NCI-H1694 treated with DMSO at 0.1 percent for 48 hours (cell line): ENCODE results near the gene CDC37.
"Not testable (repeated sequence)": the region's sequence is repeated elsewhere in the genome, so short reads cannot be mapped to it uniquely, and the experiment has no call there.

ENCODE experiments used
- DNase-seq: peaks from one replicate; lab custom pipeline; 2025; lab: John Stamatoyannopoulos, UW

CDC37 gene

DNA sequence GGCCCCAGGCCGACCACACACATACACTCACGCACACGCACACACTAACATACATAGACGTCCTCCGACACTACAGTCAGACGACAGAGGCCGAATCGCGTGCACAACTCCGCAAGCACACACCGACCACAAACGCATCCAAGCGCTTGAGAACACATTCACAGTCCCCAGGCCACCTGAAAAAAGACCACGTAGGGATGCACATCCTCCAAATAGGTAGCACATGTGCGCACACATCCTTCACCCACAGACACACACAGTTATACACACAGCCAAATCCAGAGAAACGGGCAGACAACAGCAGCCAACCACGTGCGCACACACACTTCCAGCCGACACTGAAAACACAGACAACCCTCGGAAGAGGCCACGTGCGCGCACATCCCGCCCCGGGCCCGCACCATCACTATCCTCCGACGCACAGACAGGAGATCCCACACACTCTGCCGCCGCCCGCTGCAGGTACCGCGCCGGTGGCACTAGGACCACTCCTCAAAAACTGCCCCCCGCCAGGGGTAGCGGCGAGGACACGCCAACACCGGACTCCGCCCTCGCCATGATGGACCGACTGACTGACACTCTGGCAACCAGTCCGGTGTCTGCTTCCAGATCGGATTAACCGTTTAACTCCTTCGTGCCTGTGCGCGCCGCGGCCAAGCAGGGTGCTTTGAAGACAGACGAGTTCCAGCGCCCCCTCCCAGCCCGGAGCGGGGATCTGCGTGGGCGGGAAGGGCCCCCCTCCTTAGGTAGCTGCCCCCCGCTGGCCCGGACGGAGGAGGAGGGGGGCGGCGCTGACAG is 16.5 kb upstream of the CDC37 start:
- DNase-seq: peak; percentile 61

DNA sequence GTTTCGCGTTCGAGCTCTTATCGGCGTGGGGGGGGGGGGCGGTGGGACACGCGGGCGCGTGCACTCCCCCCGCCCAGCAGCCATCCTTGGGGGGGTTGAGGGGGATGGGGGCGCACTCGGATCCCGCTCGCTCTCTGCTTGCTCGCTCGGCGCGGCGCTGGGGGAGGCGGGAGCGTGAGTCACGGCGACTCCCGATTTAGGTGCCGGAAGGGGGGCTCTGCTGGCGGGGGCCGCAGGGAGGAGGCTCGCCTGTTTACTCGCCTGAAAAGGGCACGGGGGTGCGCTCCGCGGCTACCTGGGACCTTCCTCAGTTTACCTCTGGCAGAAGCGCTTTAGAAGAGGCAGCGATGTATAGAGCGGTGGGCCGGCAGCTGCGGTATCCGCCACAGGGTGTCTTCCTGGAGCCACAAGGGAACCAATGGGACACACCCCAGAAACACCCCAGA is 15.9 kb upstream of the CDC37 start:
- no peak for DNase-seq

DNA sequence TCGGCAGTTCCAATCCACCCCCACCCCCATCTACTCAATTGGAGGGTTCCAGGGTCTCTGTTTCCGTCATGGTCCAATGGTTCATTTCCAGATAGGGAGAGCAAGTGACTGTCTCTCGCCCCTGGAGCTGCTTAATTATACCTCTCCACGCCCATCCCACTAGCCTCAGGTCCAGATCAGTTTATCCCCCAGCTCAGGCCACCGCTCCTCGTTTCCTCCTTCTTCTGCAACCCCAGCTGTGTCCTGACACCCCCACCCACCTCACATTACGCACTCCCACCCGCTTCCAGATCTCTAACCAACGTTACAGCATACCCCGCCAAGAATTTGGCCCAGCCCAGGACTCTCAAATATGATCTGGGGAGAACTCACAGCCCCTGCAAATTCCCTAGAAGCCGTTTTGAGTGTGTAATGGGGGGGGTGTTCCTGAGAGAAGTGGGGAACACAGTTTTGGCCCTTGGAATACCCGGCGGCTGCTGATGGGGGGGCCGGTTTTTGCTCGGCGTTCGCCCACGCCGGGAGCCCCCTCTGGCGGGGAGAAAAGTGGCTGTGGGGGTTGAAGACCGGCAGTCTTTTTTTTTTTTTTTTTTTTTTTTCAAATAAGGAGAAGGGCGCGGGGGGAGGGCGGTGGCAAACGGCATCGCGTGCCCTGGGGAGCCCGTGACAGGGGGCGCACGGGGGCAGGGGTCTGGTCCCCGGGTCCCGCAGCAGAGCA is 15.3 kb upstream of the CDC37 start:
- DNase-seq: no peak

DNA sequence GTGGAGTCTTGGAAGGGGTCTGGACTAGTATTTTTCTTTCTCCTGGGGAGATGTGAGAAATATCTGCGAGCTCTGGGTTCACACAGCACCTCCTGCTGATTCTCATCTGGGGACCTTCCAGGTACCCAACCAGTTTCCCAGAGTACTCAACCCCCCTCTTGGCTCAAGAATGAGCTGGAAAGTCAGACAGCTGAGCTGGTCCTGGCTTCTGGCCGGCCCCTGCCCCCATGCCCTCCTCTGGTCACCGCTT is 14.8 kb upstream of the CDC37 start:
- DNase-seq: no peak

DNA sequence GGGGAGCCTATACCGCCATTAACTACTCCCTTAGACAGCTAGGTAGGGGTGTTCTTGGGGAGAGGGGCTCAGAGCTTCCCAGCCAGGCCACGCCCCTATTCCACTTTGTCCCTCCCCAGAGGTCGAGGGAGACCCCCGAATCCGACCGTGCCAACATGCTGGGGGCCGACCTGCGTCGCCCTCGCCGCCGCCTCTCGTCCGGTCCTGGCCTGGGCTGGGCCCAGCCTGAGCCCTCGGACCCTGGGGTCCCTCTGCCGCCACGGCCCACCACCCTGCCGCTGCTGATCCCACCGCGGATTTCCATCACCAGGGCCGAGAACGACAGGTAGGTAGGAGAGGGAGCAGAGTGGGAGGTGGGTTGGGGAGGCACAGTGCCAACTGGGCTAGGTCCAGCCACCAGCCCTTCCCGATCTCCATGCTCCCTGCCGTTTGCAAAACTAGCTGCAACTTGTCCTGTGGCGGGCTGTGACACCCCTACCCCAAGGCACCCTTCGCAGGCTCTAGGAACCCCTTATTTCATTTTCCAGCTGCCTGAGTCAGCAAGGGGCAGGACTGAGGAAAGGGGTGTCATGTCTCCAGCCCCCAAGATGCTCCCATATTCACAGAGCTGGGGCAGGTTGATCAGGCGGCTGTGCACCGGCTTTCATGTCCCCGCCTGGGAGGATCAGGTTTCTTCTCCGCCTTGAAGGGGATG is 14.3 kb upstream of the CDC37 start:
- no peak for DNase-seq

DNA sequence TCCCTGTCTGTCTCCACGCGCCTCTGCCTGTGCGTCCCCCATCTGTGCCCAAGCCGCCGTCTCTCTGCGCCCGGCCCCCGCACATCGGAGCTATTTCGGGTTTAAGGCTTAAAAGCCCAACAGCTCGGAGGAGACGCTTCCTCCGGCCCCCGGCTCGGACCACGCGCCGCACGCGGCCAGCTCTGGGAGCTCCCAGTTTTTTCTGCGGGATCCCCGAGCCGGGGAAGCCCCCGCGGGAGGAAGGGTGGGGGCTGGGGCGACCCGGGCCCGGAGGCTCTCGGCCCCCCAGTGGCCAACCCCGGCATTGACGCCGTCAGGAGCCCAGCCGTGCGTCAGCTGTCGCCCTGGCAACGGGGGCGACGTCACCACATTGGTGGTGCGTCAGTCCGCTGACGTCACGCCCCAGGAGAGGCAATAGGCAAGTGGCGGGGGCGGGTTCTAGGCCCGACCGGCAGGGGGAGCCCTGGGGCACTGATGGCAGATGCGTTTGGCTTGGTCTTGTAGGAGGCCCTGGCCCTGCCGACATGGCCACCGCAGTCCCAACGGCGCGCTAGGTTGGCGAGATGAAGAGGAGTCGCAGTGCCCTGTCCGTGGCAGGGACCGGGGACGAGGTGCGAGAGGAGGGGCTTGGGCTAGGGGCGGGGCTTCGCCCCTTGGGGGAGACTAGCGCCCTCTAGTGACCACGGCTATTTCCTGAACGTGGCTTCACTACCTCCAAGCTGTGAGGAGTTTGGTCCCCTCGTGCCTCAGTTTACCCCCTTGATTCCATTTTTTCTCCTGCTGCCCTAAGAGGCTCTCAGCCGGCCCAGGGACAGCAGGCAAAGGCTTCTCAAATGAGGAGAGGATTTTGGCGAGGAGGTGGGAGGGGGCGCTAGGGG is 13.3 kb upstream of the CDC37 start:
- peak; percentile 88 for DNase-seq

DNA sequence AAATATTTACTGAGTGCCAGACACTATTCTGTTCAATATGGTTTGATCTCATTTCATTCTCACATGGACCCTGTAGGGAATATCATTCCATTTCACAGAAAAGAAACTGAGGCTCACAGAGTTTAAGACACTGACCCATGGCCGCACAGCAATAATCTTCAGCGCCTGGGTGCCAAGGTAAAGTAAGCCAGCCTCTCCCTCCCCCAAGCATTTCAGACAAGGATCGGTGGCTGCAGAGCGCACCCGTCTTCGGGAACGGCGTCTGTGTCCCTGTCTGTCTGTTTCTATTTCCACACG is 12.7 kb upstream of the CDC37 start:
- no peak for DNase-seq

DNA sequence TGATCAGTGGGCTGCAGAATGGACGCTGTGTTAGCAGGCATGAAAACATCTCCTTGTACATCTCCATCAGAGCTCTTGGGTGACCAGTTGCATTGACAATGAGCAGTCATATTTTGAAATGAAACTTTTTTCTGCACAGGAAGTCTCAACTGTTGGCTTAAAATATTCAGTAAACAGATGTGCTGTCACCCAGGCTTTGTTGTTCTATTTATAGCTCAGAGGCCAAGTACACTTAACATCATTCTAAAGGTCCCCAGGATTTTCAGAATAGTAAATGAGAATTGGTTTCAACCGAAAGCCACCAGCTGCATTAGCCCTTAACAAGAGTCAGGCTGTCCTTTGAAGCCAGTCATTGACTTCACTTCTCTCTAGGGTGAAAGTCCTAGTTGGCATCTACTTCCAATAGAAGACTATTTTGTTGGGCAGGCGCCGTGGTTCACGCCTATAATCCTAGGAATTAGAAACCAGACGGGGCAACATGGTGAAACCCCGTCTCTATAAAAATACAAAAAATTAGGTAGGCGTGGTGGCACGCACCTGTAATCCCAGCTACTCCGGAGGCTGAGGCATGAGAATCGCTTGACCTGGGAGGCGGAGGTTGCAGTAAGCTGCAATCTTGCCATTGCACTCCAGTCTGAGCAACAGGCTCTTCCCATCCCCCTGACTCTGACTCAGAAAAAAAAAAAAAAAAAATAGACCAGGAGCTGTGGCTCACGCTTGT is 9.1 kb upstream of the CDC37 start:
- no peak for DNase-seq

DNA sequence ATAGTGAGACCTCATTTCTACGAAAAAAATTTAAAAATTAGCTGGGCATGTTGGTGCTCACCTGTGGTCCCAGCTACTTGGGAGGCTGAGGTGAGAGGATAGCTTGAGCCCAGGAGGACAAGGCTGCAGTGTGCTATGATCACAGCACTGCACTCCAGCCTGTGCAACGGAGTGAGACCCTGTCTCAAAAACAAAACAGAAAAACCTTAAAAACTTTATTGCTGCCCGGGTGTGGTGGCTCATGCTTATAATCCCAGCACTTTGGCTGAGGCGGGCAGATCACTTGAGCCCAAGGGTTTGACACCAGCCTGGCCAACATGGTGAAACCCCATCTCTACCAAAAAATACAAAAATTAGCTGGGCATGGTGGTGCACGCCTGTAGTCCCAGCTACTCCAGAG is 7.9 kb upstream of the CDC37 start:
- not testable (repeated sequence) for DNase-seq

DNA sequence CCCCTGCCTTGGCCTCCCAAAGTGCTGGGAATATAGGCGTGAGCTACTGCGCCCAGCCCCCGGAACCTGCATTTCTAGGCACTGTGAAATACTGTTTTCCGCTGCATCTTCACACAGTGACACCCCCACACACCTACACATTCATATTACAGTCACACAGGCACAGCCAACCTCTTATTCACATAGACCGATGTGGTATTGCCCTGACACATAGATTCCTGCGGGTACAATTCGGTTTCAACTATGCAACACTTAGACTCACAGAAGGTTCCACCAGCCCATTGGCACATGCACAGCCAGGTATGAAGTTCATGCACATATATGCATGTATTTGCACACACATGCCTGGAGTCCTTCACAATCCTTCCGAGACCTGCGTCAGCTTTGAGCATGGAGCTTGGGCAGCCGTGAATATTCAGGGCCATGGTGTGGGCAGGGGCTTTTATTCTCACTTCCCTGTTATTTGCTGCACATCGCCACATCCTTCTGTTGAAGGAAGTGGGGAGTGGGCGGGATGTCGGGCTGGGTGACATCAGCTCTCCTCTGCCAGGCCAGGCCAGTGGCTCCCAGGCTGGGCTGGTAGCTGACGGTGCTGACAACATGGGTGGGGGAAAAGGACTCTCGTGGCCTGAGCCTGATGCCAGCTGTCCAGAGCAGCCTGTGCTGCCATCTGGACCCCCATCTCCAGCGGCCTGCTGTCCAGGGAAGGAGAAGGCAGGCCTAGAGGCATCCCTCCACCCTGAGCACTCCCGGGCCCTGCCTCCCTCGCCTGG is 5.4 kb upstream of the CDC37 start:
- no peak for DNase-seq

DNA sequence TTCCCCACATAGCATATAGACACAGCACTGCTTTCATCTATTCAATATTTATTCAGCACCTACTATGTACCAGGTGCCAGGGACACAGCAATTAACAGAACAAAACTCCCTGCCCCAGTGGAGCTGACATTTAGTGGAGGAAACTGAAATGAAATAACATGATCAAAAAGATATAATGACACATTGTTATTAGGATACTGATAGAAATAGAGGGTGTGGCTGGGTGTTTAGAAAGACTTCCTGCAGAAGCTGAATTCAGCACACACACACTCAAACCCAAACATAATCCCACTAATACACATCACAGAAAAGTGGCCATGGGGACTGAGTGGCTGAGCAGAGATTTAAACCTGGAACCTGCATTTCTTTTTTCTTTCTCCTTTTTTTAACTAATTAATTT is 3.8 kb upstream of the CDC37 start:
- DNase-seq: no peak

DNA sequence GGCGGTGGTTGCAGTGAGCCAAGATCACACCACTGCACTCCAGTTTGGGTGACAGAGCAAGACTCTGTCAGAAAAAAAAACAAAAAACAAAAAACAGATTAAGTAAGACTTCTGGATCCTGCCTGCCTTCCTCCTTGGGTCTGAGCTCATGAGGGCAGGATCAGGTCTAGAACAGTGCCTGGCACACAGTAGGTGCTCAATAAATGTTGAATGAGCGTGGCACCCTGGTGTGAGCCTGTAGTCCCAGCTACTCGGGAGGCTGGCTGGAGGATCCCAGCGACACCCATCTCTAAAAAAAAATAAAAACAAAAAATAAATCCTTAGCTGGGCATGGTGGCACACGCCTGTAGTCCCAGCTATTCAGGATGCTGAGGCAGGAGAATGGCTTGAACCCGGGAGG is 2.8 kb upstream of the CDC37 start:
- DNase-seq: no peak

DNA sequence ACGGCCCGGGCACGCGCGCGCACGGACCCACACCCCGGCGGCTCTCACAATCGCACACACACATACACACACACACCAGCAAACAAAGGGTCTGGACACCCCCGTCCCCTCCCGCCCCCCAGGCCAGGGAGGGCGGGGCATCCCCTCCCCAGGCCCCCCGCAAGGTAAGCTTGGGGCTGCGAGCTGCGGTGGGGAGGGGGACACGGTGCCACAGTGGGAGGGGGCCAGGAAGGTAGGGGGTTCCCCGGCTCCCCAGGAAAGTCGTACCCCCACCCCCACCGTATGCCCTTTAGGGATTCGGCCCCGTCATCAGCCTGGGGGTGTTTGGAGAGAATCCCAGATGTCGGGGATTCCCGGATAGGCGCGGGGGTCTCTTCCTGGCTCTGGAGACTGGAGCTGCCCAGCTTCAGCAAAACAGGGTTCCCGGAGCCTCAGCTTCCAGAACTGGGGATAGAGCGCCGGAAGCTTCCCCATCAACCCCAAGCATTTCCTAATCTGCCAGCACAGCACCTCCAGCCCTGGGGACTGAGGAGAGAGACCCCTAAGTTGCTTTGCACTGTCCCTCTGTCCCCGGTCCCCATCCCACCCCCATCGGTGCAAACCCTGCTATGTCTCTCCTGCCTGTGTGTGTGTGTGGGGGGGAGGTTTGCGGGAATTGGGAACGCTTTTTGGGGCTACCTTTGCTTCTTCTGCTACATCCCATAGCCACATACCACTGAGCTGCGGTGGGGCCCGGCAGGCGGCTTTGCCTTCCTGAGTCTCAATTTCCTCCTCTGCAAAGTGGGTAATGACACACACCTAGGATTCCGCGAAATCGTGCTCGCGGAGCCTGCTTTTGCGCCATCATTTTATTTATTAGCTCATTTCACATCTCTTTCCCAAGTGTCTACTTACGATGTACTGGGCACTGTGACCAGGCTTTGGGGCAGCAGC is 1.8 kb upstream of the CDC37 start:
- no peak for DNase-seq

DNA sequence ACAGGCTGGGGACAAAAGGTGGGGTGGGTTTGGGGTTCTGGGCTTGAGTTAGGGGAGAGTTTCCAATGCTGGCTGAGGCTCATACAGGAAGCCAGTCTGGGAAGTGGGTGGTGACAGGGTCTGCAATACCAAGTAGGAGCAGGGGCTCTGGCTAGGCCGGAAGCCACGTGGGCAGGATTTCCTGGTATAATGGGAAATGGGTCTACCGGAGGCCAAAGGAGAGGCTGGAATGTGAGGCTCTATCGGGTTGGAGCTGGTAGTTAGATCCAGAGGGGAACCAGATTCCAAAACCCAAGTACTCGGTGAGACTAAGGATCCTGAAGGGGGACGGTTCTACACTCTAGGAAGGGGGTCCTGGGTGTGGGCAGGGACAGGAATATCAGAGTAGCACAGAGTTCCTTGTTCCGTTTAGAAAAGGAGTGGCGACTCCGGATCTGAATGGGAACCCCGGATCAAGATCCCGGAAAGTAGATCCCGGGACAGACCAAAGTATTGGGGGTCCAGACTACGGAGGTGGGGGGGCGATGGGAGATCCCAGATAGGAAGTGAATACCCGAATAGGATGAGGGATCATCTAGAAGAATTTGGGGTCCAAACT is 802 bp downstream of the CDC37 start:
- no peak for DNase-seq

DNA sequence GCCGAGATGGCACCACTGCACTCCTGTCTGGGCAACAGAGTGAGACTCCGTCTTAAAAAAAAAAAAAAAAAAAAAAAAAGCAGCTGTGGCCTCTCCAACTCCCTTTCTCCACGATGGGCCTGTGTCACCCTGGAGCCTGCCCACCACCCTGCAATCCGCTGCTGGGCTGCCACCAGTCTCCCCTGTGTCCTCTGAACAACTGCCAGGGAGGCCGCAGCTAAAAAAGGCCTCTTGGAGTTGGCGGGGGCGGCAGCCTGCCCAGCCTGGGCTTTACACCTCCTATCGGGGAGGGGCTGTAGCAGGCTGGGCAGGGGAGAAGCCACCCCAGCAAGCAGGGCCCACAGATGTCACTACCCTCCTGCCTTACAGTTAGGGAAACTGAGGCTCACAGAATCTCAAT is 3.5 kb downstream of the CDC37 start:
- no peak for DNase-seq

DNA sequence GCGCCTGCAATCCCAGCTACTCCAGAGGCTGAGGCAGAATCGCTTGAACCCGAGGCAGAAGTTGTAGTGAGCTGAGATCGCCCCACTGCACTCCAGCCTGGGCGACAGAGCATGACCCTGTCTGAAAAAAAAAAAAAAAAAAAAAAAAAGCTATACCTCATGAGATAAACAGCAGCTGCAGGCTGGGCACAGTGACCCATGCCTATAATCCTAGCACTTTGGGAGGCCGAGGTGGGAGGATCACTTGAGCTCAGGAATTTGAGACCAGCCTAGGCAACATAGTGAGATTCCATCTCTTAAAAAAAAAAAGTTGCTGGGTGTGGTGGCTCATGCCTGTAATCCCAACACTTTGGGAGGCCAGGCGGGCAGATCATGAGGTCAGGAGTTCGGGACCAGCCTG is 4.0 kb downstream of the CDC37 start:
- not testable (repeated sequence) for DNase-seq

DNA sequence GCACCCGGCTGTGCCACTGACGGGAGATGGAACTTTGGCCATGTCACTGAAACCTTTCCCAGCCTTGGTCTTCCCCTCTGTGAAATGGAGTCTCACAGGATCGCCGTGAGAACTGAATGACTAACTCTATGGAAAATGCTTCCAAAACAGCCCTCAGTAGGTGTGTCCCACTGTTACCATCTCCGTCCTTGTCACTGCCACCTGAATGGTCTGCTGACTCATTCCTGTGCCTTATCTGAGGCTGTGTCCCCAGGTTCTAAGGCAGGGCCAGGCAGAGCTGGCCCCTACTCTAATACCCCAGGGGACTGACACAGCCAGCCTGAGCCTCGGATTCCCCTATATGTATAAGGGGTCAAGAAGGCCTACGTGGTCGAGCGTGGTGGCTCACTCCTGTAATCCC is 4.5 kb downstream of the CDC37 start:
- DNase-seq: no peak

DNA sequence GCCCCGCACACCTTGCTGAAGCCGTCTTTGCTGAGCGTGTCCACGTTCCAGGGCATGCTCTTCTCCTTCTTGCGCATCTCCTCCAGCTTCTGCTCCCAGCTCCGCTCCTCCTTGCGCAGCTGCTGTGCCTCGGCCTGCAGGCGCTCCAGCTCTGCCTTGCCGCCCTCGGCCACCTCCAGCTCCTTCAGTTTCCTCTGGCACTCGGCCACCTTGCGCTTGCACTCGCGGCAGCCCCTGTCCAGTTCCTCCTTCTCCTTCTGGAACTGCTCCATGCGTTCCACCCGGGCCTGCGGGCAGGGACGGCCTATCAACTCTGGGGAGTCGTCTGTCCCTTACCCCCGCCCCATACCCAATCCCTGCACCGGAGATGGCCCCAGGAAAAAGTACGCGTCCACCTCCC is 7.4 kb downstream of the CDC37 start:
- DNase-seq: no peak

DNA sequence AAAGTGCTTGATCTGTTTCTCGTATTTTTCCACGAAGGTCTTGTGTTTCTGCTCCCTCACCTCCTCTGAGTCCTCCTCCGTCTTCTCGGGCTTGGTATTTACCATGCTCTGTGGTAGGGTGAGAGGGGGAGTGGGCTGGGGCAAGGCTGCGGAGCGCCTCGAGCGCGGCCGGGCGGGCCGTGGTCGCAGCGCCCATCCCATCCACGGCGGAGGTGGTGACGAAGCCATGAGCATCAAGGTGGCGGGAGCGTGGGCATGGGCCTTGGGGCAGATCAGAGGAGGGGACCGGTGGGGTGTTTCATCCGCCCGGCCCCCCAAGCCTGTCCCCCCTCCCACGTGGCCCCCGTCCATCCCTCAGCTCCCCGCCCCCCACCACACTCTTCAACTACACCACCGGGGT is 7.9 kb downstream of the CDC37 start:
- DNase-seq: no peak

DNA sequence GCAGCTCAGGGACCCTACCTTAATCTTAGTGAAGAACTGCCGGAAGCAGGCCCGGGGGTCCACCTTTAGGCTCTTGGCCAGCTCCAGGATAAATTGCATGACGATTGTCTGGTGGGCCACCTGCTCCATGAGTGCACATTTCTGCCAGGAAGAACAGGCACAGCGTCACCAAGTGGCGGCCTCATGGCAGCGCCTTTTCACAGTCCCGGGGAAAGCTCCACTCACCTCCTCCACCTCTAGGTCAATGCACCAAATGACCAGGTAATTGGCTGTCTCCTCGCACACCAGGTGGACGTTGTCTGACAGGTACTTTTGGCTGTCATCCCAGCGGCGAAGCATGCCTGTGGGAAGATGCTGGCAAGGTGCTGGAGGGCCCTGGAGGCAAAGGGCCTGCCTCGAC is 8.3 kb downstream of the CDC37 start:
- DNase-seq: no peak
